Effector CD4-positive, alpha-beta T cell (primary cell): ENCODE data around the gene APBB1IP.
"Not testable (repeated sequence)": the region's sequence is repeated elsewhere in the genome, so short reads cannot be mapped to it uniquely, and the experiment has no call there.

Source experiments
- DNase-seq: peaks from one replicate; pipeline ENCODE4 v3.0.0-alpha.2; 2020

APBB1IP gene

GRCh38 chr10:26445411-26446031 is 7.4 kb downstream of the APBB1IP start:
- no peak for DNase-seq

GRCh38 chr10:26446258-26446657 is 8.1 kb downstream of the APBB1IP start:
- no peak for DNase-seq

DNA sequence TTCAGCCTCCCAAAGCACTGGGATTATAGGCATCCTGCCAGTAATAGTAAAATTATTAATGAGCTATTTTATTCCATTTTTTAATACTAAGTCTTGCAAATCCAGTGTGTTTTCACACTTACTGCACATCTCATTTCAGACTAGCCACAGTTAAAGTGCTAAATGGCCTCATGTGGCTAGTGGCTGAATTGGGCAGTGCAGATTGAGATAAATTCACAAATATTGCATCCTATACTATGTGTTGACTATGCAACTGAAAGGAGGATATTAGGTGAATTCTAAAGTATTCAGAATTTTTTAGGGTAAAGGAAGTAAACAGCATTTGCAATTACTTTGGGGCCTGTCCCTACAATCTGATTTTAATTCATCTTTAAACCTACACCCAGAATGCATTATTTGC is 10.2 kb downstream of the APBB1IP start:
- no peak for DNase-seq

DNA sequence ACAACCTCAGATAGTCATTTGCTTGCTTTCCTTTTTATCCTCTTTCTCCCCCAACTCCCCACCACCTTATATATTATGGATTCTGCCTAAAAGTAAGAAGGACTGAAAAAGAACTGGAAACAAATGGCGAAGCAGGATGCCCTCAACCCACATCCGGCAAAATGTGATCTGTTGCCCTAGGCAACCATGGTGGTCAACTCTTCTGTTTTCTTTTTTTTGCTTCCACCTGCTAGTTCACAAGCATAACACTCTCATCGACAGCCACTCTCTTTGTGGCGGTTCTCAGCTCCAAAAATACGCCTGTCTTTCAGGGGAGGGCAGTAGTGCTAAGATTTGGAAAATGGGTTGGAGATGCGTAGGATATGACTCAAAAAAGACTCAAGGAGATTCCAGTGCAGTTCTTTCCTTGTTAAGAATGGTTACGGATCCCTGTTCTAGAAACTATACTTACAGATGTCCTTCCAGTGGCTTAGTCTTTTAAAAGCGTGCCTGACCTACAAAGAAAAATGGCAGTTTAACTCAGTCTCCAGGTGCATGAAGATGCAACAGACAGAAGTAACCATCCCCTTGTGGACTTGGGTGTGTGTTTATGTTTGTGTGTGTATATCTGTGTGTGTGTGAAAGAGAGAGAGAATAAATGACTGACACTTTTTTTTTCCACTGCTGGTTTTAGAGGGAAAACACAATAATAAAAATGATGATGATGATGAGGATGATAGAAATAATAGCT is 10.7 kb downstream of the APBB1IP start:
- DNase-seq: peak; percentile 62

DNA sequence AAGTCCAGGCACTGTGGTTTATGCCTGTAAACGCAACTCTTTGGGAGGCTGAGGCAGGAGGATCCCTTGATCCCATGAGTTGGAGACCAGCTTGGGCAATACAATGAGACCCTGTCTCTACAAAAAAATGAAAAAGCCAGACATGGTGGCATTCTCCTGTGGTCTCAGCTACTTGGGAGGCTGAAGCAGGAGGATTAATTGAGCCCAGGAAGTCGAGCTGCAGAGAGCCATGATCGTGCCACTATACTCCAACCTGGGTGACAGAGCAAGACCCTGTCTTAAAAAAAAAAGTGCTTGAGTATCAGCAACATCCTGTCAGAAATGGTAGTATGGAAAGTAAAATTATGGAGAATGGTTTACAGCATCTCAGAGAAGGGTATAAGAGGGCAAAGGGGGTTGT is 11.6 kb downstream of the APBB1IP start:
- no peak for DNase-seq

DNA sequence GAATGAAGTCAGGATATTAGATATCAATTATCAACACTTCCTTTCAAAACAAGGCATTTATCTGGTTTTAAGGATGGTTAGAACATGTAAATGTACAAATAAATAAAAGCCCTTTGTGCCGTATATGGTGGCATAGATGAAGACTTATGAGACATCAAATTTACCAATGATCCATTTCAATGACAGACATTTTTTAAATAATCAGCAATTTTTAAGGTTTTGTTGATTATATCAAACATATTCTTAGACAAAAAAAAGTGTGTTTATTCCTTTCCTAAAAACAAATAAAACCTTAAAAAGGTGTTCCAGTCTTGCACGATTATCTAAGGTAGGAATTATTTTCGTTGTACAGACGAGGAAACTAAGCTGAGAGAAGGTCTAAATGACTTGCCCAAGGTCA is 13.8 kb downstream of the APBB1IP start:
- no peak for DNase-seq

- DNase-seq: no peak
These were observed 15.7 kb downstream of the APBB1IP start for GRCh38 chr10:26453850-26454249.

- DNase-seq: no peak
These were observed 16.8 kb downstream of the APBB1IP start for GRCh38 chr10:26454891-26455290.

DNA sequence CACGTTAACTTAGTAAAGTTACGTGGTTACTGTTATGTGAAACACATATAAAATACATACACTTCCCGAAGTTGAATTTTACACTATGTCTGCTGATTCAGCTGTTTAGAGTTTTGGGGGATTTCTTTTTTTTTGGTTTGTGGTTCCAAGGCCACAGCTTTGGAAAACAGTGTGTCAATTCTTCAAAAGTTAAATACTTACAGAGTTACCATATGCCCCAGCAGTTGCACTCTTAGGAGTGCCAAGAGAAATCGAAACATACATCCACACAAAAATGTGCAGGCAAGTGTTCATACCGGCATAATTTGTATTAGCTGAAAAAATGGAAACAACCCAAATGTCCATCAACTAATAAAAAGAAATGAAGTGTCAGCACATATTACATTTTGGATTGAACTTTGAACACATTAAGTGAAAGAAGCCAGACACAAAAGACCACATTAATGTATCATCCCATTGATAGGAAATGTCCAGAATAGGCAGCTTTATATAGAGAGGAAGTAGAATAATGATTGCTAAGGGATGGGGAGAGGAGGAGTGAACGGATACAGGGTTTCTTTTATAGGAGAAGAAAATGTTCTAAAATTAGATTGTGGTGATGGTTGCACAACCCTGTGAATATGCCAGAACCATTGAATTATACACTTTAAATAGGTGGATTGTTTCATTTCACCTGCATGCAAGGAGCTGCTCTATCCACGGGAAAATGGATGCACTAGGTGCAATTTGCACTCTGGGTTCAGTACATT is 17.6 kb downstream of the APBB1IP start:
- DNase-seq: no peak

DNA sequence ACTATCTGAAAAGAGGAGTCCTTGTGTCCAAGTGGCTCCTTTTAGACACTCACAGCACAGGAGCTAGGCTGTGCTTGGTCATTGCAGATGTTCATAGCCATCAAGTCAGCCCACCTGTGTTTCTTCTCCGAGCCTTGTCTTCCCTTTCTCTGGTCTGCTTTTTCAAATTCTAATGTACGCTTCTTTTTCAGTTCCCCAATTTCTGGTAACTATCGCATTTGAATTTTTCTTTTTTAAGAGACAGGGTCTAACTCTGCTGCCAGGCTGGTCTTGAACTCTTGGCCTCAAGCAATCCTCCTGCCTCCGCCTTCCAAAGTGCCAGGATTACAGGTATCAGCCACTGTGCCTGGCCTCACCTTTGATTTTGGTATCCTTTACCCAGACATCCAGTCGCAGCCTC is 18.9 kb downstream of the APBB1IP start:
- DNase-seq: no peak

- DNase-seq: no peak
These were observed 22.6 kb downstream of the APBB1IP start for GRCh38 chr10:26460736-26461135.

- no peak for DNase-seq
These were observed 25.8 kb downstream of the APBB1IP start for GRCh38 chr10:26463986-26464385.

DNA sequence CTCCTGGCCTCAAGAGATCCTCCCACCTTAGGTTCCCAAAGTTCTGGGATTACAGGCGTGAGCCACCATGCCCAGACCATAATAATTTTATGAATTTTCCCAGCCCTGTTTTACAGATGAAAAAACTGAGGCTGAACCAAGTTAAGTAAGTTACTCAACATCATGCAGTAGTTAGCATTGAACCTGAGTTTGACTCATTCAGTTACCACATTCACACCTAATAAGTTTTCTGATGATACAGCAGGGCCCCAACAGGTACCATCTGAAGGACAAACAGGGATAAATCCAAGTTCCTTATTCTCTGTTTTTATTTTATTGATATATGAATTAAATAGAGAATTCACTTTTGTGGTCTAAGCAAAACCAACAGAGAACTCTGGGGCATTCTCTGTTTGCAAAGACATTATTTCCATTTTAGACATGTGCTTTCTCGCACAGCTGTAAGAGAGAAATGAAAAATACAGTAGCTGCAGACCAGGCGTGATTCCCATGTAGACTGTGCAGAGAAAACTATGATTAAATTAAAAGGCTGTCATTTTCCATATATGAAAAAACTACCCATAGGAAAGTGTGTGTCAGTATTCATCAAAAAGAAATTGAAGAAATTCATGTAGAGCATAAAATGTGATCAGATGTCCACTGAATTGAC is 26.6 kb downstream of the APBB1IP start:
- no peak for DNase-seq

- DNase-seq: not testable (repeated sequence)
These were observed 28.4 kb downstream of the APBB1IP start for GRCh38 chr10:26466531-26466930.

- DNase-seq: no peak
These were observed 29.5 kb downstream of the APBB1IP start for GRCh38 chr10:26467639-26468038.

- DNase-seq: no peak
These were observed 30.1 kb downstream of the APBB1IP start for GRCh38 chr10:26468291-26468690.

DNA sequence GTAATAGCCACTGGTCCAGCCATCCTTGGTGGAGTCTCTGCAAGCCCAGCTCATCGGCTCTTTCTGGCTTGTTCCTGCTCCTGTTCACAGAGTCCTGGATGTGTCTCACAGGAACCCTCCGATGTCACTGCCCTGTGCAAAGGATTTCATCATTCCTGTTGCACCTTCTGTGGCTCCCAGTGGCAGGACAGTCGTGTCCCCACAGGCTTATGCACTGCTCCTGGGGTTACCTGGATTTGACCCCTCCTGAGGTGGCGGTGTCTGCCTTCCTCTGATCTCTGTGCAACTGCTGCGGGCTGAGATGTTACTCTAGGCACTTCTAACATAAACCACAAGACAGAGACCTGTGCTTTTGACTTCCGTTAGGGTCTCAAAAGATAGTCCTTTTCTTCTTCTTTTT is 30.6 kb downstream of the APBB1IP start:
- DNase-seq: peak; percentile 44

DNA sequence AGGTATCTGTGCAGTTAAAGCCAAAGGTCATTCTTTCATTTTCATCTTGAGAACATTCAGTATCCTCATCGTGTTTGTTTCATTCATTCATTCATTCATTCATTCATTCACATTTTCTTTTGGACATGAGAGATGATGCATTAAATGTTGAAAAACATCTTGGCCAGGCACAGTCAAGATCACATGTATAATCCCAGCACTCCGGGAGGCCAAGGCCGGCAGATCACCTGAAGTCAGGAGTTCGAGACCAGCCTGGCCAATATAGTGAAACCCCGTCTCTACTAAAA is 34.3 kb downstream of the APBB1IP start:
- DNase-seq: no peak

- DNase-seq: no peak
These were observed 35.9 kb downstream of the APBB1IP start for GRCh38 chr10:26474026-26474425.

GRCh38 chr10:26474845-26475244 is 36.7 kb downstream of the APBB1IP start:
- not testable (repeated sequence) for DNase-seq

- no peak for DNase-seq
These were observed 37.2 kb downstream of the APBB1IP start for GRCh38 chr10:26475386-26475785.

GRCh38 chr10:26477501-26477900 is 39.4 kb downstream of the APBB1IP start:
- DNase-seq: no peak

GRCh38 chr10:26478061-26478460 is 39.9 kb downstream of the APBB1IP start:
- no peak for DNase-seq
